Measurements from ENCODE around the gene DTX4. TPM values are rescaled to one million over a fixed set of nuclear protein-coding genes. Genes with fewer than 3 reads are reported as not detected.

DTX4 gene
- total and polyA plus RNA-seq, 2 experiments from 2014 or later = 15.4 to 27.5 TPM

DNA sequence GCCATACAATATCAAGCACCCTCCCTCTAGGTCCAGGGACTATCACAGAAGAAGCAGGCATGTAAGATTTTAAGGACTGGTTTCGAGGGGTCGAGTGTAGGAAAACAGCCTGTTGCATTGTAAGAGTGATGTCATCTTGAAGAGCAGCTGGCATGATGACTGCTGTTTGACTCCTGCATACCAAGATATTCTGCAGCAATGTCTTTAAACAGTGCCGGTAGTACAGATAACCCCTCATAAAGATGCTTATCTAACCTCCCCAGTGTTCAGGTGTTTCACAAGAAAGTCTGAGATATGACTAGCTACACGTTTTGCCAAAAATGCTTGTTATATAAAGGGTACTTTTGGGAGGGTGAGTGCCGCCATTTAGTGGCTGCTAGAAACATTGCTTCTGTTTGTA lies 17.3 kb upstream of the DTX4 start:
- DNase-seq (ENCODE audit: low spot score) = peak; percentile 32
- Histone ChIP-seq H3K27ac (peak overlapping the region; percentile 62), H4K20me1 (ENCODE audit: insufficient read depth, poor library complexity, severe bottlenecking) (no peaks in the 10 kb centered on the region), H3K4me1 (ENCODE audit: insufficient read depth) (no peaks in the 10 kb centered on the region), H3K4me3 (no peak overlapping the region), H3K9me3 (ENCODE audit: low read depth) (no peaks in the 10 kb centered on the region), H2AFZ (no peak overlapping the region), H3K4me2 (peak overlapping the region; percentile 48), H3K36me3 (replicated peaks; ENCODE audit: insufficient read depth, low read depth) (no peaks in the 10 kb centered on the region), H3K27me3 (no peaks in the 10 kb centered on the region), H3K9me2 (replicated peaks; ENCODE audit: insufficient read depth) (no peaks in the 10 kb centered on the region), H3K79me2 (peaks cover 4% of the 10 kb centered on the region)
- TF ChIP-seq CTCF (IDR thresholded peaks at IDR 0.05; ENCODE audit: poor library complexity) (no peak), EZH2phosphoT487 (IDR thresholded peaks at IDR 0.05; ENCODE audit: low read depth, severe bottlenecking, unreplicated experiment) (no peak), EZH2 (IDR thresholded peaks at IDR 0.05; ENCODE audit: borderline replicate concordance) (no peak)
- WGBS (ENCODE audit: low lambda C conversion rate, missing lambda C conversion rate) = 43% methylated on average over 5 of the region's 5 CpGs

- DNase-seq (ENCODE audit: low spot score) = no peak
- TF ChIP-seq CTCF (IDR thresholded peaks at IDR 0.05; ENCODE audit: poor library complexity) = no peak
- Histone ChIP-seq H4K20me1 (ENCODE audit: insufficient read depth, poor library complexity, severe bottlenecking) (no peaks in the 10 kb centered on the region), H3K27ac (no peak overlapping the region), H3K79me2 (no peaks in the 10 kb centered on the region), H3K4me1 (ENCODE audit: insufficient read depth) (no peaks in the 10 kb centered on the region), H3K27me3 (no peaks in the 10 kb centered on the region), H2AFZ (no peak overlapping the region), H3K9me2 (replicated peaks; ENCODE audit: insufficient read depth) (no peaks in the 10 kb centered on the region), H3K36me3 (replicated peaks; ENCODE audit: insufficient read depth, low read depth) (no peaks in the 10 kb centered on the region), H3K9me3 (ENCODE audit: low read depth) (no peaks in the 10 kb centered on the region), H3K4me3 (no peak overlapping the region), H3K4me2 (no peak overlapping the region)
- WGBS (ENCODE audit: low lambda C conversion rate, missing lambda C conversion rate) = 80% methylated on average over 3 of the region's 3 CpGs
Measured at GRCh38 chr11:59157433-59157832, 14.5 kb upstream of the DTX4 start.

- no peaks in the 10 kb centered on the region for H3K9me2 ChIP-seq (replicated peaks; ENCODE audit: insufficient read depth)
- no peak overlapping the region for H3K4me3 ChIP-seq
- no peak overlapping the region for H3K4me2 ChIP-seq
- peak; percentile 84 for DNase-seq (ENCODE audit: low spot score)
- H4K20me1 ChIP-seq (ENCODE audit: insufficient read depth, poor library complexity, severe bottlenecking) = no peaks in the 10 kb centered on the region
- H3K9me3 ChIP-seq (ENCODE audit: low read depth) = no peaks in the 10 kb centered on the region
- no peaks in the 10 kb centered on the region for H3K4me1 ChIP-seq (ENCODE audit: insufficient read depth)
- WGBS (ENCODE audit: low lambda C conversion rate, missing lambda C conversion rate) = 50% methylated on average over 8 of the region's 8 CpGs
- H3K27me3 ChIP-seq = no peaks in the 10 kb centered on the region
- H3K79me2 ChIP-seq = no peaks in the 10 kb centered on the region
- H2AFZ ChIP-seq = no peak overlapping the region
- H3K36me3 ChIP-seq (replicated peaks; ENCODE audit: insufficient read depth, low read depth) = no peaks in the 10 kb centered on the region
- no peak overlapping the region for H3K27ac ChIP-seq
- TF ChIP-seq CTCF (IDR thresholded peaks at IDR 0.05; ENCODE audit: poor library complexity) = peak; percentile 89
- no peak for TF ChIP-seq EZH2phosphoT487 (IDR thresholded peaks at IDR 0.05; ENCODE audit: low read depth, severe bottlenecking, unreplicated experiment)
Measured at GRCh38 chr11:59158206-59159068, 13.5 kb upstream of the DTX4 start.
